PC-3 (cell line): Measurements from ENCODE around the gene MCAT. TPM values are rescaled to one million over a fixed set of nuclear protein-coding genes. Genes with fewer than 3 reads are reported as not detected.
"Not testable (repeated sequence)": the region's sequence is repeated elsewhere in the genome, so short reads cannot be mapped to it uniquely, and the experiment has no call there.

Experiments used
- ATAC-seq: fragments of 200-7000 bp; cut with Tn5 transposase; 2 replicates; pipeline ENCODE4 v1.9.1; 2020; ENCODE audit warnings: mild to moderate bottlenecking, moderate library complexity
- BruUV-seq: library from RNA; stranded (reverse); fragments of 400-500 nt; replicated peaks from 2 replicates; lab custom pipeline; 2021; lab: Mats Ljungman, UMichigan
- CTCF ChIA-PET: fragments of 300-600 bp; sonication (Branson Sonifier 250); formaldehyde crosslinking; loops from one replicate; lab custom pipeline; 2022; ENCODE audit warnings: antibody characterized with exemption; lab: Charles Lee
- POLR2A ChIA-PET: fragments of 300-600 bp; sonication (Branson Sonifier 250); formaldehyde crosslinking; loops from one replicate; lab custom pipeline; 2022; ENCODE audit warnings: antibody characterized with exemption; ENCODE audit not compliant: unreplicated experiment; lab: Charles Lee
- DNase-seq: peaks from one replicate; pipeline ENCODE4 v3.0.0-alpha.2; 2015
- H2AFZ ChIP-seq: fragments of 300-600 bp; sonication (generic); 2 replicates; pipeline ENCODE4 v1.6.0; 2016; ENCODE audit warnings: antibody characterized with exemption, low read length
- H3F3A ChIP-seq: fragments of 300-600 bp; sonication (generic); one replicate; pipeline ENCODE4 v1.6.0; 2017; ENCODE audit warnings: antibody characterized with exemption, low read length, control low read depth, mild to moderate bottlenecking; ENCODE audit not compliant: unreplicated experiment
- H3K27ac ChIP-seq: fragments of 300-600 bp; sonication (generic); 2 replicates; pipeline ENCODE4 v1.5.1; 2016; ENCODE audit warnings: mild to moderate bottlenecking, low read length
- H3K27me3 ChIP-seq: fragments of 300-600 bp; sonication (generic); 2 replicates; pipeline ENCODE4 v1.6.1; 2016; ENCODE audit warnings: low read length, mixed read lengths
- H3K36me3 ChIP-seq: fragments of 300-600 bp; sonication (generic); 2 replicates; pipeline ENCODE4 v1.6.1; 2016; ENCODE audit warnings: low read depth, mixed run types, low read length, mixed read lengths
- H3K4me1 ChIP-seq: fragments of 300-600 bp; sonication (generic); 2 replicates; pipeline ENCODE4 v1.5.1; 2016; ENCODE audit warnings: low read length; ENCODE audit not compliant: insufficient read depth
- H3K4me2 ChIP-seq: fragments of 300-600 bp; sonication (generic); 2 replicates; pipeline ENCODE4 v1.6.0; 2016; ENCODE audit warnings: low read length
- H3K4me3 ChIP-seq: fragments of 300-600 bp; sonication (generic); 2 replicates; pipeline ENCODE4 v1.5.1; 2016; ENCODE audit warnings: mild to moderate bottlenecking, low read length, mixed read lengths
- H3K79me2 ChIP-seq: fragments of 300-600 bp; sonication (generic); 2 replicates; pipeline ENCODE4 v1.6.1; 2017; ENCODE audit warnings: low read length, mixed read lengths
- H3K9ac ChIP-seq: fragments of 300-600 bp; sonication (generic); 2 replicates; pipeline ENCODE4 v1.6.0; 2016; ENCODE audit warnings: mild to moderate bottlenecking, low read length
- H3K9me2 ChIP-seq: fragments of 300-600 bp; sonication (generic); replicated peaks from 2 replicates; pipeline ENCODE4 v1.6.1; 2016; ENCODE audit warnings: mixed run types, low read length, mixed read lengths
- H3K9me3 ChIP-seq: fragments of 300-600 bp; sonication (generic); 2 replicates; pipeline ENCODE4 v1.6.1; 2016; ENCODE audit warnings: low read length, mixed read lengths
- H4K20me1 ChIP-seq: fragments of 300-600 bp; sonication (generic); 2 replicates; pipeline ENCODE4 v1.6.1; 2016; ENCODE audit warnings: low read length, mixed read lengths
- EZH2 ChIP-seq: fragments of 300-600 bp; sonication (generic); IDR thresholded peaks from one replicate; pipeline ENCODE4 v1.6.1; 2017; ENCODE audit warnings: antibody characterized with exemption, mild to moderate bottlenecking, low read length; ENCODE audit not compliant: unreplicated experiment
- EZH2phosphoT487 ChIP-seq: fragments of 300-600 bp; sonication (generic); IDR thresholded peaks from 2 replicates; pipeline ENCODE4 v1.6.1; 2018; ENCODE audit warnings: mild to moderate bottlenecking, antibody characterized with exemption, low read length, borderline replicate concordance
- intact Hi-C: fragments of 100-400 bp; cut with micrococcal nuclease; formaldehyde crosslinking; loops from 2 replicates; pipeline ENCODE4 v1.9.0; 2023
- total RNA-seq: library from RNA; depleted of rRNA; stranded (reverse); fragments of >200 nt; gene quantifications from 2 replicates; pipeline ENCODE4 v1.2.3, GENCODE V29; 2014
- TF ChIP-seq, protein P1 (sequence below): fragments of 300-600 bp; sonication (generic); conservative IDR thresholded peaks from 2 replicates; pipeline ENCODE4 v1.5.1; 2017; ENCODE audit warnings: antibody characterized with exemption, low read depth, mild to moderate bottlenecking, low read length

Gene MCAT
- total RNA-seq, 1 experiment from 2014 or later: 29.2 TPM

DNA sequence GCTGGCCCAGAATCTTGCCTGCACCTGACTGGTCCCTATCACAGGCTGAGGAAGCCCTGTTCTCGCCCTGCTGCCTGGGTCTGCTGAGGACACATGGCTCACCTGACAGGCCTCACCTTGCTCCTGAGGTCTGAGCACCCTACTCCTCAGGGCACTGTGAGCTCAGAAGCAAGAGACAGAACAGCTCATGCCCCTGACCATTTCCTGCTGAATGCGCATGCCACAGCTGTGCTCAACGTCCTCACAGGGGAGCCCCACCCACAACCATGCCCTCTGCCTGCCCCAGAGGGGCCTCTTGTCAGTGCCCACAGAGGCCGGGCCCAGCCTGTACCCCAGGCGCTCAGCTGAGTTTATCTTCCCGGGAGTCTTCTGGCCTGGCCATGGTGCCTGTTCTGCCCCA lies 5.4 kb upstream of the MCAT start:
- H3K27ac ChIP-seq: no peak overlapping the region
- H3K9ac ChIP-seq: no peak overlapping the region
- H3K27me3 ChIP-seq: no peaks in the 10 kb centered on the region
- ChIA-PET POLR2A (no interaction called here), CTCF (no interaction called here)
- peaks cover 21% of the 10 kb centered on the region for H3K79me2 ChIP-seq
- intact Hi-C loops: no loop called here
- H3K4me2 ChIP-seq: no peak overlapping the region
- H3K36me3 ChIP-seq: no peaks in the 10 kb centered on the region
- peaks cover 5% of the 10 kb centered on the region for H3K4me1 ChIP-seq
- no peak overlapping the region for H2AFZ ChIP-seq
- no TSS peak for BruUV-seq
- H3F3A ChIP-seq: no peaks in the 10 kb centered on the region
- H3K4me3 ChIP-seq: no peak overlapping the region
- H3K9me3 ChIP-seq: no peaks in the 10 kb centered on the region
- ATAC-seq (no peak), DNase-seq (no peak)
- H3K9me2 ChIP-seq: no peaks in the 10 kb centered on the region
- no peaks in the 10 kb centered on the region for H4K20me1 ChIP-seq
- no peak for TF ChIP-seq EZH2
- no peak for TF ChIP-seq EZH2phosphoT487
- TF ChIP-seq, protein P1, sequence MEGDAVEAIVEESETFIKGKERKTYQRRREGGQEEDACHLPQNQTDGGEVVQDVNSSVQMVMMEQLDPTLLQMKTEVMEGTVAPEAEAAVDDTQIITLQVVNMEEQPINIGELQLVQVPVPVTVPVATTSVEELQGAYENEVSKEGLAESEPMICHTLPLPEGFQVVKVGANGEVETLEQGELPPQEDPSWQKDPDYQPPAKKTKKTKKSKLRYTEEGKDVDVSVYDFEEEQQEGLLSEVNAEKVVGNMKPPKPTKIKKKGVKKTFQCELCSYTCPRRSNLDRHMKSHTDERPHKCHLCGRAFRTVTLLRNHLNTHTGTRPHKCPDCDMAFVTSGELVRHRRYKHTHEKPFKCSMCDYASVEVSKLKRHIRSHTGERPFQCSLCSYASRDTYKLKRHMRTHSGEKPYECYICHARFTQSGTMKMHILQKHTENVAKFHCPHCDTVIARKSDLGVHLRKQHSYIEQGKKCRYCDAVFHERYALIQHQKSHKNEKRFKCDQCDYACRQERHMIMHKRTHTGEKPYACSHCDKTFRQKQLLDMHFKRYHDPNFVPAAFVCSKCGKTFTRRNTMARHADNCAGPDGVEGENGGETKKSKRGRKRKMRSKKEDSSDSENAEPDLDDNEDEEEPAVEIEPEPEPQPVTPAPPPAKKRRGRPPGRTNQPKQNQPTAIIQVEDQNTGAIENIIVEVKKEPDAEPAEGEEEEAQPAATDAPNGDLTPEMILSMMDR: no peak

DNA sequence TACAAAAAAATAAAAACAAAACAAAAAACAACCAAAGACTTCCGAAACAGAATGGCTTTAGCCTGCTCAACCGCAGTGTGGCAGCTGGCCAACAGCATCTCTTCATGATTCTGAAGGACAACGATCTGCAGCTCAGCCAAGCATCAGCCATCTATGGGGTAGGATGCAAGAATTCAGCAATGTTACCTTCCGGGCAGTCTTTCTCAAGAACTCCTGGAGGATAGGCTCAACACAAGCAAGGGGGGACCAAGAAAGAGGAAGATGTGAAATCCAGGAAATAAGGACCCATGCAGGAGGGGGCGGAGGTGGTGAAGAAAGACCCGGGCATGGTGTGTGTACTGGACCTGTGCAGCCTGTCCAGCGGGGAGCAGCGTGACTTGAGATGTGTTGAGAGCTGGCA lies 4.6 kb upstream of the MCAT start:
- no TSS peak for BruUV-seq
- ATAC-seq (no peak), DNase-seq (no peak)
- Histone ChIP-seq H3K9me3 (no peaks in the 10 kb centered on the region), H3K4me3 (no peak overlapping the region), H3K4me1 (peaks cover 7% of the 10 kb centered on the region), H3K9me2 (no peaks in the 10 kb centered on the region), H3K4me2 (no peak overlapping the region), H2AFZ (no peak overlapping the region), H3K79me2 (peaks cover 17% of the 10 kb centered on the region), H3K27me3 (no peaks in the 10 kb centered on the region), H3F3A (no peaks in the 10 kb centered on the region), H3K36me3 (no peaks in the 10 kb centered on the region), H3K9ac (no peak overlapping the region), H3K27ac (no peak overlapping the region), H4K20me1 (no peaks in the 10 kb centered on the region)
- POLR2A ChIA-PET: no interaction called here
- intact Hi-C loops: no loop called here
- CTCF ChIA-PET: no interaction called here
- TF ChIP-seq, protein P1: no peak
- TF ChIP-seq EZH2: no peak

DNA sequence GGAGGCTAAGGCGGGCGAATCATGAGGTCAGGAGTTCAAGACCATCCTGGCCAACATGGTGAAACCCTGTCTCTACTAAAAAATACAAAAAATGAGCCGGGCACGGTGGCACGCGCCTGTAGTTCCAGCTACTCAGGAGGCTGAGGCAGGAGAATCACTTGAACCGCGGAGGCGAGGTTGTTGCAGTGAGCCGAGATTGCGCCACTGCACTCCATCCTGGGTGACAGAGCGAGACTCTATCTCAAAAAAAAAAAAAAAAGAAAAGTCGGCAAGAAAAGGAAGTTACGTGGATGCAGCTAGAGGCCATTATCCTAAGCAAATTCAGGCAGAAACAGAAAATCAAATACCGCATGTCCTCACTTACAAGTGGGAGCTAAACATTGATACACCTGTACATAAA lies 3.1 kb upstream of the MCAT start:
- DNase-seq, H3K9me3 ChIP-seq, intact Hi-C loops, H3K4me3 ChIP-seq, CTCF ChIA-PET, H3K27ac ChIP-seq, H3K9me2 ChIP-seq, H3K4me1 ChIP-seq, H3K9ac ChIP-seq, H4K20me1 ChIP-seq, POLR2A ChIA-PET, H3K4me2 ChIP-seq, H2AFZ ChIP-seq, H3K27me3 ChIP-seq, H3K36me3 ChIP-seq, ATAC-seq, BruUV-seq, H3F3A ChIP-seq: not testable (repeated sequence)
- peaks cover 16% of the 10 kb centered on the region for H3K79me2 ChIP-seq

DNA sequence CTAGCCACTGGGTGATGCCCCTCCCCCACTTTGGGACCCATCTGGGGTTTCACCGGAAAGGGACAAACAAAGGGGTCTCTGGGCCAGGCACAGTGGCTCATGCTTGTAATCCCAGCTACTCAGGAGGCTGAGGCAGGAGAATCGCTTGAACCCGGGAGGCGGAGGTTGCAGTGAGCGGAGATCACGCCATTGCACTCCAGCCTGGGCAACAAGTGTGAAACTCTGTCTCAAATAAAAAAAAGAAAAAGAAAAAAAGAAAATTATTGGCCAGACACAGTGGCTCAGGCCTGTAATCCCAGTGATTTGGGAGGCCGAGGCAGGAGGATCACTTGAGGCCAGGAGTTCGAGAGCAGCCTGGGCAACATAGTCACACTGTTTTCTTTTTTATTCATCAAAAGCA lies 2.2 kb upstream of the MCAT start:
- CTCF ChIA-PET, H3K9me2 ChIP-seq, intact Hi-C loops, H3F3A ChIP-seq, H3K9ac ChIP-seq, ATAC-seq, H3K9me3 ChIP-seq, DNase-seq, H3K4me1 ChIP-seq, H4K20me1 ChIP-seq, H3K4me3 ChIP-seq, H3K4me2 ChIP-seq, POLR2A ChIA-PET, H3K27ac ChIP-seq, H3K36me3 ChIP-seq, H2AFZ ChIP-seq, H3K27me3 ChIP-seq, BruUV-seq: not testable (repeated sequence)
- peaks cover 26% of the 10 kb centered on the region for H3K79me2 ChIP-seq
